Loucy (cell line): Measurements from ENCODE around the gene HOPX.

ENCODE experiments used
- H2AFZ ChIP-seq: fragments of 200-600 bp; sonication (generic); 2 replicates; pipeline ENCODE4 v1.6.0; 2016; ENCODE audit warnings: antibody characterized with exemption, mild to moderate bottlenecking, low read length, moderate library complexity
- H3F3A ChIP-seq: fragments of 200-600 bp; 2 replicates; pipeline ENCODE4 v1.6.0; 2016; ENCODE audit warnings: antibody characterized with exemption, low read depth, mild to moderate bottlenecking
- H3K27me3 ChIP-seq: fragments of 200-600 bp; sonication (generic); 2 replicates; pipeline ENCODE4 v1.6.1; 2014; ENCODE audit warnings: low read length, mild to moderate bottlenecking; ENCODE audit not compliant: insufficient read depth, poor library complexity, severe bottlenecking
- H3K36me3 ChIP-seq: fragments of 200-600 bp; sonication (generic); 2 replicates; pipeline ENCODE4 v1.6.1; 2016; ENCODE audit warnings: low read length; ENCODE audit not compliant: insufficient read depth
- H3K4me1 ChIP-seq: fragments of 200-600 bp; sonication (generic); 2 replicates; pipeline ENCODE4 v1.5.1; 2014; ENCODE audit warnings: low read length, mild to moderate bottlenecking; ENCODE audit not compliant: insufficient read depth, poor library complexity, severe bottlenecking
- H3K4me2 ChIP-seq: fragments of 200-600 bp; sonication (generic); 2 replicates; pipeline ENCODE4 v1.6.0; 2014; ENCODE audit warnings: antibody characterized with exemption, low read length, low read depth, mild to moderate bottlenecking; ENCODE audit not compliant: poor library complexity, severe bottlenecking
- H3K4me3 ChIP-seq: fragments of 200-600 bp; sonication (generic); 2 replicates; pipeline ENCODE4 v1.5.1; 2014; ENCODE audit warnings: low read length, mild to moderate bottlenecking, mixed read lengths; ENCODE audit not compliant: poor library complexity, severe bottlenecking
- H3K79me2 ChIP-seq: fragments of 200-600 bp; sonication (generic); 2 replicates; pipeline ENCODE4 v1.6.1; 2014; ENCODE audit warnings: low read length; ENCODE audit not compliant: insufficient read depth
- H3K9ac ChIP-seq: fragments of 200-600 bp; sonication (generic); 2 replicates; pipeline ENCODE4 v1.6.0; 2014; ENCODE audit warnings: mild to moderate bottlenecking, low read depth, low read length, moderate library complexity; ENCODE audit not compliant: poor library complexity, severe bottlenecking
- H3K9me2 ChIP-seq: fragments of 200-600 bp; sonication (generic); replicated peaks from 2 replicates; pipeline ENCODE4 v1.6.1; 2016; ENCODE audit warnings: low read depth, low read length, mixed read lengths
- H3K9me3 ChIP-seq: fragments of 200-600 bp; sonication (generic); 2 replicates; pipeline ENCODE4 v1.6.1; 2014; ENCODE audit warnings: mild to moderate bottlenecking, antibody characterized with exemption, low read length, low read depth; ENCODE audit not compliant: insufficient read depth
- H4K20me1 ChIP-seq: fragments of 200-600 bp; sonication (generic); 2 replicates; pipeline ENCODE4 v1.6.0; 2014; ENCODE audit warnings: antibody characterized with exemption, low read length, mild to moderate bottlenecking; ENCODE audit not compliant: insufficient read depth, poor library complexity, severe bottlenecking
- CTCF ChIP-seq: fragments of 200-600 bp; sonication (generic); conservative IDR thresholded peaks from 2 replicates; pipeline ENCODE4 v1.5.1; 2014; ENCODE audit warnings: mild to moderate bottlenecking, antibody characterized with exemption, low read length
- EZH2phosphoT487 ChIP-seq: fragments of 200-600 bp; IDR thresholded peaks from 2 replicates; pipeline ENCODE4 v1.6.1; 2018; ENCODE audit warnings: antibody characterized with exemption, mild to moderate bottlenecking, moderate library complexity, borderline replicate concordance

The HOPX gene

GRCh38 chr4:56603297-56603696, 77.8 kb downstream of the HOPX start:
- Histone ChIP-seq H3K4me1 (no peaks in the 10 kb centered on the region), H3K9me2 (no peaks in the 10 kb centered on the region), H3K9ac (no peak overlapping the region), H3F3A (no peaks in the 10 kb centered on the region), H4K20me1 (no peaks in the 10 kb centered on the region), H3K36me3 (no peaks in the 10 kb centered on the region), H3K4me2 (no peak overlapping the region), H3K4me3 (no peak overlapping the region), H3K79me2 (no peaks in the 10 kb centered on the region), H3K27me3 (no peaks in the 10 kb centered on the region), H2AFZ (peak overlapping the region; percentile 44; the same call in 1 of the 2 replicates), H3K9me3 (no peaks in the 10 kb centered on the region)
- TF ChIP-seq CTCF: no peak
- no peak for TF ChIP-seq EZH2phosphoT487
